C4-2B (cell line): ENCODE results near the gene NSUN2.

Source experiments
- ZFX ChIP-seq: fragments of 450-650 bp; IDR thresholded peaks from 2 replicates; pipeline ENCODE4 v1.6.1; 2017
- TF ChIP-seq, protein P1 (sequence below): fragments of 450-650 bp; conservative IDR thresholded peaks from 2 replicates; pipeline ENCODE4 v1.5.1; 2017; ENCODE audit warnings: mild to moderate bottlenecking

DNA sequence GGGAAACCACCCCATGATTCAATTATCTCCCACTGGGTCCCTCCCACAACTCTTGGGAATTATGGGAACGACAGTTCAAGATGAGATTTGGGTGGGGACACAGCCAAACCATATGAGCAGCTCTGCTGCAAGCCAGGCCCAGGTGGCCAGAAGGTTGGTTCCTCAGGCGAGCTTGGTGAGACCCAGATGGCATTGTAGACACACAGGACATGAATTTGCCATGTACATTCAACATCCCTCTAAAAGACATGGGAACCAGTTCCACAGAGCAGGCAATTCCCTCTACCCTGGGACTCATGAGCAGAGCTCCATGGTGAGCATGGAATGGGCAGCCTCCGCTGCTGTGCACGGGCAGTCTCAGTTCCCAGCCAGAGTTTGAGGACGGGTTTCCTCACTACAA is 53.3 kb downstream of the NSUN2 start:
- TF ChIP-seq, protein P1, sequence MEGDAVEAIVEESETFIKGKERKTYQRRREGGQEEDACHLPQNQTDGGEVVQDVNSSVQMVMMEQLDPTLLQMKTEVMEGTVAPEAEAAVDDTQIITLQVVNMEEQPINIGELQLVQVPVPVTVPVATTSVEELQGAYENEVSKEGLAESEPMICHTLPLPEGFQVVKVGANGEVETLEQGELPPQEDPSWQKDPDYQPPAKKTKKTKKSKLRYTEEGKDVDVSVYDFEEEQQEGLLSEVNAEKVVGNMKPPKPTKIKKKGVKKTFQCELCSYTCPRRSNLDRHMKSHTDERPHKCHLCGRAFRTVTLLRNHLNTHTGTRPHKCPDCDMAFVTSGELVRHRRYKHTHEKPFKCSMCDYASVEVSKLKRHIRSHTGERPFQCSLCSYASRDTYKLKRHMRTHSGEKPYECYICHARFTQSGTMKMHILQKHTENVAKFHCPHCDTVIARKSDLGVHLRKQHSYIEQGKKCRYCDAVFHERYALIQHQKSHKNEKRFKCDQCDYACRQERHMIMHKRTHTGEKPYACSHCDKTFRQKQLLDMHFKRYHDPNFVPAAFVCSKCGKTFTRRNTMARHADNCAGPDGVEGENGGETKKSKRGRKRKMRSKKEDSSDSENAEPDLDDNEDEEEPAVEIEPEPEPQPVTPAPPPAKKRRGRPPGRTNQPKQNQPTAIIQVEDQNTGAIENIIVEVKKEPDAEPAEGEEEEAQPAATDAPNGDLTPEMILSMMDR, result no peak
- TF ChIP-seq ZFX, result no peak
